ENCODE data around the gene GORASP1. TPM values are rescaled to one million over a fixed set of nuclear protein-coding genes. Genes with fewer than 3 reads are reported as not detected.
A peak's percentile ranks its signal among the peaks of the same experiment; 100 is the strongest.

The GORASP1 gene
- total RNA-seq, 4 donors from 2014 or later, result 32.3 to 73.4 (median 47.5) TPM

GRCh38 chr3:39150803-39151631 lies 43.6 kb upstream of the GORASP1 start:
- Histone ChIP-seq H3K4me3 (peak overlapping the region; percentile 61 to 93), H3K36me3 (no peaks in the 10 kb centered on the region), H3K27ac (peak overlapping the region; percentile 96 to 99), H3K4me1 (peaks cover 29 to 43% of the 10 kb centered on the region in 2 donors), H3K27me3 (no peaks in the 10 kb centered on the region), H3K9me3 (no peaks in the 10 kb centered on the region)
- DNase-seq, result peak; percentile 94 to 97
- intact Hi-C loops (cut with DNase I; ENCODE audit: low total_unique reads), result no loop called here
- peak in 1 of 2 donors; percentile 47 for TF ChIP-seq POLR2A (IDR thresholded peaks at IDR 0.05)
- TF ChIP-seq CTCF (IDR thresholded peaks at IDR 0.05), result no peak

GRCh38 chr3:39150148-39150802 lies 42.8 kb upstream of the GORASP1 start:
- peak overlapping the region; percentile 96 to 99 for H3K27ac ChIP-seq
- H3K27me3 ChIP-seq, result no peaks in the 10 kb centered on the region
- no peaks in the 10 kb centered on the region for H3K9me3 ChIP-seq
- H3K4me3 ChIP-seq, result peak overlapping the region; percentile 61 to 93
- H3K36me3 ChIP-seq, result no peaks in the 10 kb centered on the region
- H3K4me1 ChIP-seq, result peaks cover 29 to 43% of the 10 kb centered on the region in 2 donors
- intact Hi-C loops (cut with DNase I; ENCODE audit: low total_unique reads), result no loop called here
- TF ChIP-seq POLR2A (IDR thresholded peaks at IDR 0.05) (no peak), CTCF (IDR thresholded peaks at IDR 0.05) (no peak)
- DNase-seq, result no peak

- Histone ChIP-seq H3K4me1 (peaks cover 29 to 43% of the 10 kb centered on the region in 2 donors), H3K9me3 (no peaks in the 10 kb centered on the region), H3K27ac (peak overlapping the region; percentile 96 to 99), H3K27me3 (no peaks in the 10 kb centered on the region), H3K36me3 (no peaks in the 10 kb centered on the region), H3K4me3 (no peak overlapping the region)
- DNase-seq, result no peak
- intact Hi-C loops (cut with DNase I; ENCODE audit: low total_unique reads), result no loop called here
- TF ChIP-seq CTCF (IDR thresholded peaks at IDR 0.05) (no peak), POLR2A (IDR thresholded peaks at IDR 0.05) (no peak)
Observed at GRCh38 chr3:39149498-39150147, 42.2 kb upstream of the GORASP1 start.

- H3K4me1 ChIP-seq, result peaks cover 29 to 43% of the 10 kb centered on the region in 2 donors
- intact Hi-C loops (cut with DNase I; ENCODE audit: low total_unique reads), result no loop called here
- DNase-seq, result no peak
- H3K4me3 ChIP-seq, result no peak overlapping the region
- H3K27ac ChIP-seq, result peak overlapping the region; percentile 96 to 99
- no peaks in the 10 kb centered on the region for H3K9me3 ChIP-seq
- TF ChIP-seq CTCF (IDR thresholded peaks at IDR 0.05), result no peak
- no peak for TF ChIP-seq POLR2A (IDR thresholded peaks at IDR 0.05)
- H3K27me3 ChIP-seq, result no peaks in the 10 kb centered on the region
- H3K36me3 ChIP-seq, result no peaks in the 10 kb centered on the region
Observed at GRCh38 chr3:39149059-39149455, 41.6 kb upstream of the GORASP1 start.

Measured in uterus (tissue), 4 donors.